HG02571 (cell line): Measurements from ENCODE around the gene TIAM2.
"Not testable (repeated sequence)": the region's sequence is repeated elsewhere in the genome, so short reads cannot be mapped to it uniquely, and the experiment has no call there.

Experiments
- ATAC-seq: cut with Tn5 transposase; IDR thresholded peaks from one replicate; pipeline ENCODE4 v1.9.1; 2021; ENCODE audit warnings: mild to moderate bottlenecking, moderate library complexity; ENCODE audit not compliant: unreplicated experiment

Gene TIAM2

DNA sequence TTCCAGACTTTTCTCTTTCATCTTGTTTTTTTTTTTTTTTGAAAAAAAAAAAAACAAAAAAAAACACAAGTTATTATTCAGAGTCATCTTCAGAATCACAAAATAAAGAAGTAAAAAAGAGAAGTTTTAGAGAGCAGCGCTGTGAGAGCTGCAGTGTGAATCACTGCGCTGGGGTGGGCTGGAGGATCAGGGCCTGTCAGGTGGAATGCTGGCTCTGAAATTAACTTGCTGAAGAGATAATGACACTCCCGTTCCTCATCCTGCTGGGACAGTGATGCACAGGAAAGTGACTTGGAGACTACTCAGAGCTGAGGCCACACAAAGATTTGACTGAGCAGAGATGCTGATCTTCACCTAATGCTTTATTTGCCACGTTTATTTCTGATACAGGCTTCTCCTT, 226.0 kb downstream of the TIAM2 start:
- ATAC-seq, result no peak

DNA sequence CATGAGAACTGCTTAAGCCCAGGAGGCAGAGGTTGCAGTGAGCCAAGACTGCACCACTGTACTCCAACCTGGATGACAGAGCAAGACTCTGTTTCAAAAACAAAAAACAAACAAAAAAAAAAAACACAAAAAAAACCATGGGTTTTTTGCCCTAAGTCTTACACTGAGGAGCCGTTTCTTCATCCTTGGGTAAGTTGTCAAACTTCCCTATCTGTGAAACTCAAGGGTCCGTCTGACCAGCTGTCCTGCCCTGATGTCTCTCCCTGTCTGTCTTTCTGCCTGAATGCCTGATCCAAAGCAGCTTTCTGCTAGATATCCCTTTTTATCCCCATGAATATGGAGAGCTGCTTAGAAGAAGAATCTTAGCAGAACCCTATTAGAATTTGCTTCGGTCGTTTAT, 227.4 kb downstream of the TIAM2 start:
- no peak for ATAC-seq

DNA sequence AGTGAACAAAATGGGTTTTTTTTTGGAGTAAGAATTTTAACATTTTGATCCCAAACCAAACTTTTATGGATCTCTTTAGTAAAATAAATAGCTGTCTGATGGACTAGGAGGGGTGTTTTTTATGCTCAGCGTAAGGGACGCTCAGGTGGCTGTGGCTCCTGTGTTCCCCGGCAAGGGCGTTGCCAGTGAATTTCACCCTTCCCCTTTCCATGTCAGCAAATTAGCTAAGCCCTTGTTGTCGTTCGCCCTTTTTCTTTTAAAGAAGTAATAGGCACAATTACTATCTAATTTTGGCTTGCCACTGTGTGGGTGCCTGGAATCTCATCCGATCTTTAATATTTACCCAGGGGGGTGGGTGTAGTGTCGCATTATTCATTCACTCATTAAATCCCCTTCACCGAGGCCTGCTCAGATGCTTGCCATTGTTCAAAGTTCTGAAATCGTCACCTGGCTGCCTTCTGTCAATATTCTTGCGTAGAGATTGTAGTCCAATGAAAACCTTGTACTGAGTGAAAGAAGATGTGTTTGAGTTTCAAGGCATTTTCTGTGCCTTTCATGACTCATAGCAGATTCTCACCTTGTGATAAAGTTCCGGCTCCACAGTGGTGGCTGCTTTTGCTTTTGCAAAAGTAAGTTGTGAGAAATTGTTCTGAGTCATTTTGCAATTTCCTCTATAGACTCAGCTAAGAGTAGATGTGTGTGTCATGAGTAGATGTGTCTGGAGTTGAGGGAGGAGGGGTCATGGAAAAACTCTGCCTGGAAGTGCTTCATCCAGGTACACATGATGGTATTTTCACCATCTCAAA, 228.7 kb downstream of the TIAM2 start:
- peak; percentile 93 for ATAC-seq

DNA sequence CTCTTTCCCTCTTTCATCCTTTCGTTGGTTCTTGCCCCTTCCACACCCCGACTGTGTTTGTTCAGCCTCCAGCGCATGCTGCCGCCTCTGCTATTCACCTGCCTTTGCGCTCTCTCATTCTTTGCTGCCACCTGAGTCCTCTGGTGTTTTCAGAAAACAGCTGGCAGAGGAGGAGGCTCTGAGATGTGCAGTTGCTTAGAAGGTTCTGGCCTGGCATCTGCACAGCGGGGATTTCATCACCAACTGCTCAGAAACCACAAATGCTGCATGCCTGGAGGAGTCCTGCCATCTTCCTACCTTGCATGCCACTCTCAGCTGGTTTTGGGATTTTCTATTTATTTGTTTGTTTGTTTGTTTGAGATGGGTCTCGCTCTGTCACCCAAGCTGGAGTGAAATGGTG, 229.5 kb downstream of the TIAM2 start:
- ATAC-seq, result no peak

DNA sequence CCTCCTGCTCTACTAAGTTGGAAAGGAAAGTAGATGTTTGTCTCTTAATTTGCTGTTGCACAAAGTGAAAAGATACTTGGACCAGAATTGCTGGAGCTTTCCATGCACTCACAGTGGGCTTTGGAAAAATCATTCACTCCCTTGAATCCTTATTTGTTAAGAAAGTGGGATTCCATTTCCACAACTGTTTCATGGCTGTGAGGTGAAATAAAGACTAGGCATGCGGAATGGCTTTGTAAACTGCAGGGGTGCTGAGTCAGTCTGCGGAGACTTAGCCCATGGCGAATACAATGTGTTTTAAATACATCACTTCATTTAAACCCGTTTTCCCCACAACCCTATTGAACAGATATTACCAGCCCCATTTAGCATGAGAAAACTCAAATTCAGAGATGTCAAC, 231.9 kb downstream of the TIAM2 start:
- no peak for ATAC-seq

DNA sequence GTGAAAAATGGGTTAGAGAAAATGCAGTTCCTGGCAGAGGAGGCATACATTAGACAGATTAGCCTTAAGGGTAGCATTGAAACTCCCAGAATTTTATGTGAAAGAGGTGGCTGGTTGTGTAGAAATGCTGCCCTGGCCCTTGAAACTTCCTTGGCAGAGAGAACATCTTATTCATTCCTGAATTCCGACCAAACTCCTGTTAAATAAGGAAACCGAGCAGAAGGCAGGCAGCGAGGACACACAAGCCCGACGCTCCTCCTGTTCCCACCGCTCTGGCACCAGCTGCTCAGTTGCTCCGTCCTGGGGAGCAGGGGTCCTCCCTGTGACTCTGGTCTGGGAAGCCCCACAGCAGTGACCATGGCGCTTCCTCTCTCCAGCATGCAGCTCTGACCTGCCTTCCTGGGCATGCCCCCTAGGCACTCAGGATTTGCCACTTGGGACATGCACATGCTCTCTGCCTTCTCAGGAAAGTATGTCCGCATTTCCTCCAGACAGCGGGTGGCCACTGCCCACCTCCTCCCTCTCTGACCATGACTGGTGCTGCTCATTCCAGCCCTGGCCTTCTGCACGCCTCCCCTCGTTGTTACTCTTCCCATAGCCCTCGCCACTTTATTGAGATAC, 233.5 kb downstream of the TIAM2 start:
- ATAC-seq, result no peak

DNA sequence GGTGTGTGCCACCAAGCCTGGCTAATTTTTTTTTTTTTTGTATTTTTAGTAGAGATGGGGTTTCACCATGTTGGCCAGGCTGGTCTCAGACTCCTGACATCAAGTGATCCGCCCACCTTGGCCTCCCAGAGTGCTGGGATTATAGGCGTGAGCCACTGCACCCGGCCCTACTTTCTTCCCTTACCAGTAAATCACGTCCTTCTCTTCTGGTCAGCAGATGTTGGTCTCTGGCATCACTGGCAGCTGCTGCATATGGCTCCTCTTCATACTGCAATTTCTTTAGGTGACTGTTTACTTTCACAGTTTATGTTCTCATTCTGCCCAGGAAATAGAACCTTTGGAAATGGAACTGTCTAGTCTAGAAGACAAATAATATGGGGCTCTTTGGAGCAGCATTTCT, 235.9 kb downstream of the TIAM2 start:
- ATAC-seq, result not testable (repeated sequence)

DNA sequence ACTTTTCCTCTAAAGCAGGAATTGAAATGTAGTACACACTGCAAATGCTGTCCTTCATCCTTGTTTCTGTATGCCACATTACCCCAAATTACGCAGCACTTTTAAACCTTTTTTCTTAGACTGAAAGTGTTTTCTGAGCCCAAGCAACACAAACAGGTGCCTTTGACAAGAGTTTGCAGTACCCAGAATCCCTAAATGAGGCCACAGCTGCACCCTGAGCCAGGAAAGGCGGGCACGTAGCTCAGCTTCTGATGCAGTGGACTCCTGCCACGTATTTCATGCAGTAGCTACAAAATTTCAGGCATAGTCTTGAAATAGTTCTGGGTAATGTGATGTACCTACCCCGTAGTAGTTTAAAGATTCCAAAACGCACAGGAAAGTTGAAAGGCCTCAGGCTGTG, 237.7 kb downstream of the TIAM2 start:
- no peak for ATAC-seq

DNA sequence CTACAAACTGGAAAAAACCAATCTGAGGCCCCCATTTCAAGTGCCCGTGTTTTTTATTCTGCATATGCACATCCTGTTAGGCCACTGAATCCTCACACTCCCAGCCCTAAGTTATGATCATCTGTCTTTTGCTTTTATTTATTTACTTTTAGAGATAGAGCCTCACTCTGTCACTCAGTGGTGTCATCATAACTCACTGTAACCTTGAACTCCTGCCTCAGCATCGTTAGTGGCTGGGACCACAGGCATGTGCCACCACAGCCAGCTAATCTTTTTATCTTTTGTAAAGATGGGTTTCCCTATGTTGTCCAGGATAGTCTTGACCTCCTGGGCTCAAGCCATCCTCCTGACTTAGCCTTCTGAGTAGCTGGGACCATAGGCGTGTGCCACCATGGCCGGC, 239.1 kb downstream of the TIAM2 start:
- ATAC-seq, result no peak

DNA sequence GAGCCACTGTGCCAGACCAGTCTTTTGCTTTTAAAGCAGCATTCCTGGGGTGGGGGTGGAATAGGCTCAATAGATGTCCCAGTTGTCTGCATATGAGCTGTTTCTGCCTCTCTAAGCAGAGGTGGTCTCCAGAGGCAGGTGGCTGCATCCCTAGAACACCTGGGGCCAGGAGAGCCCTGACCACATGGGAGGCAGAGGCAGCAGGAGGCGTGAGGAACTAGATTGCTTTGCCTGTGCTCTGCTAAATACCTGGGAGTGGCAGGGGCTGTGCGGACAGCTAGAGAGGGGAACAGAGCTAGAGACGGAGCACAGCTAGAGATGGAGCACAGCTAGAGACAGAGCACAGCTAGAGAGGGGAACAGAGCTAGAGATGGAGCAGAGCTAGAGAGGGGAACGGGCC, 239.6 kb downstream of the TIAM2 start:
- no peak for ATAC-seq

DNA sequence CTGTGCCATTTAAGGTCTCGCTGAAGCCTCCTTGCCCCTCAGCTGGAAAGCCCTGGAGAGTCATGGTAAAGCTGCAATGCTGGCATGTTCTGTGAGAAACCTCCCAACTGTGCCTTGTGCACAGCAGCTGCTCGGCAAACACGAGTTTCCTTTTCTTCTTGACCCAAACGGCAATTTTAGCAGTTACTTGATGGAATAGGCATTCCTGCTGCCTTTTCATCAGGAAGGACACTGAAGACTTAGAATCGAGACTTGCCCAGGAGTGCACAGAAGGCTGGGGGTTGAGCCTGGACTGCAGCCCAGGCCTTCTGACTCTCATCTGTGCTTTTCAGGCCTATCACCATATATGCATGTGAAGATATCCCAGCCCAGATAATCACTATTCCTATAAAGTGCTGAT, 240.0 kb downstream of the TIAM2 start:
- no peak for ATAC-seq

DNA sequence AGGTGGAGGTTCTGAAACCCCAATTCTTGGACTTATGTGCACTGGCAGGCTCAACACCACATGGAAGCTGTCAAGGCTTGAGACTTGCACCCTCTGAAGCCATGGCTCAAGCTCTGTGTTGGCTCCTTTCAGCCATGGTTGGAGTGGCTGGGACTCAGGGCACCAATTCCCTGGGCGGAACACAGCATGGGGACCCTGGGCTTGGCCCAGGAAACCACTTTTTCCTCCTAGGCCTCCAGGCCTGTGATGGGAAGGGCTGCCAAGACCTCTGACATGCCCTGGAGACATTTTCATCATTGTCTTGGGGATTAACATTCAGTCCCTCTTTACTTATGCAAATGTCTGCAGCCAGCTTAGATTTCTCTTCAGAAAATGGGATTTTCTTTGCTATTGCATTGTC, 242.5 kb downstream of the TIAM2 start:
- ATAC-seq, result no peak

DNA sequence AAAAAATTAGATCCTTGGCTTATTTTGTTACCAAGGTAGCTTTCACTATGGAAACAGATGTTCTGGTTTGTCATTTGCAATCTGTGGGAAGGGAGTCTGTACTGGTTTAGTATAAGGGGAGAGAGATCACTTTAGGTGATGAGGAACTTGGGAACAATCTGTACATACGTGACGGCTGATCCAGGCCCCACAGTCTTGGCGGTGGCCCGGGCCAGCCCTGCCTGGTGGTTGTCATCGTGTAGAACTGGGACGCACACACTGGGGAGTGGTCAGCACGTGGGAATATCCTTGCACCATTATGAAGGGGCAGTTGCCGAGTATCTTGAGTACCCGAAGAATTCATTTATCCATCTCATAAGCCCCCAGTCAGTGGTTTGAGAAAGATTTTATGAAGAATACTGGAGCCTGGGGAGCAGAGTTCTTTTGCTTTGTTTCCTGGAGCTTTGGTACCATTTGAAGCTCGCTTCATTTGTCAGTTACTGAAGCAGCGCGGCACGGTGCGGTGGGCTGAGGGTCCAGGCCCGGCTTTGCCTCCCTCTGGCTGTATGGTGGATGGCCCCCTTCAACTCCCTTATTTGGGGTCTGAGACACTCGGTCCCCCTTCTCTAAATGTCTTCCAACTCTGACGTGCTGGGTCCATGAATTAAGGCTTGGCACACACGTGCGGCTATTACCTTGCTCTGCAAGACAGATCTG, 245.9 kb downstream of the TIAM2 start:
- no peak for ATAC-seq

DNA sequence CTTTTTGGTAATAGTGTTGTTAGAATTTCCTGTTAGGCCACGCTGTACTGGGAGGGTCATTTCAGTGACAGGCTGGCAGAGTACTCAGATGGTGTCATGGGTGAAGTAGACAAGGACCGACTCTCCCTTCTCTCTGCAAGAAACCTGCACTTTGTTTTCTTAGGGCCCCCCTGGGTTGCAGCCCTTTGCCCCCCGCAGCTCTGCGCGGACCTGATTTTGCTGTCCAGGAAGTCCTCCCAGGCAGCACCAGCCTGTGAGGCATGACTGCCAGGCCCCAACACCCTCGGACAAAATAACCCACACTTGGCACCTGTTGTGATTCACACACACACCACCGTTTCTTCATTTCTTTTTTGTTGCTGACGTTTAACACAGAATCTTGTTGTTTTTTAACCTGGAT, 246.9 kb downstream of the TIAM2 start:
- no peak for ATAC-seq

DNA sequence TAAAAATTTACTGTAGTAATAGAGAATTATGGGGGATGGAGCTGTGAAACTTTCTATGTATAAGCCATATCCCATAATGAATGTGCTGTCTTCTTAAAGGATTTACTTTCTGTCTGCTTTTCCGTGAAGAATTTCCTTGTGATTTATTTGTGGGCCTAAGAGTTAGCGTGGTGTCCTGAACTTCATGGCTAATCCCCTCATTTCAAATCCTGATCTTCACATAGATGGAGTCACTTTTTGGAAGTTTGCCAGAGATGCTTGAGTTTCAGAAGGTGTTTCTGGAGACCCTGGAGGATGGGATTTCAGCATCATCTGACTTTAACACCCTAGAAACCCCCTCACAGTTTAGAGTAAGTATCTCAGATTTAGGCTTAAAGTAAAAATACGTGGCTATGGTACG, 249.3 kb downstream of the TIAM2 start:
- no peak for ATAC-seq

DNA sequence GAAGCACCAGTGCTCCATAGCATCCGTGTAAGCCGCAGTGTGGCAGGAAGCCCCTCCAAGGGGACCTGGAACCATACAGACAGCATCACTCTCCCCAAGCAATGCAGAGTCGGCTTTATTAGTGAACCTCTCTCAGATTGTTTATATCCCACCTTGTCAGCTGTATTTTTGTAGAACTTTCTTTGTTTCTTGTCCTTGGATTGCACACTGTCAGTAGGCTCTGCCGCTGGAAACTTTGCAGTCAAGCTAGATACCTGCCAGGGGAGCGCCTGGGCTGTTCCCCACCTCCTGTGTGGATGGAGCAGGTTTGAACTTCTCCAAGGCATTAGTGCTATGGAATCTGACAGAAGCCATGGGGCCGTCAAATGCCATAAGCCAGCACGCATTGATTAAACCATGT, 250.1 kb downstream of the TIAM2 start:
- ATAC-seq, result no peak

DNA sequence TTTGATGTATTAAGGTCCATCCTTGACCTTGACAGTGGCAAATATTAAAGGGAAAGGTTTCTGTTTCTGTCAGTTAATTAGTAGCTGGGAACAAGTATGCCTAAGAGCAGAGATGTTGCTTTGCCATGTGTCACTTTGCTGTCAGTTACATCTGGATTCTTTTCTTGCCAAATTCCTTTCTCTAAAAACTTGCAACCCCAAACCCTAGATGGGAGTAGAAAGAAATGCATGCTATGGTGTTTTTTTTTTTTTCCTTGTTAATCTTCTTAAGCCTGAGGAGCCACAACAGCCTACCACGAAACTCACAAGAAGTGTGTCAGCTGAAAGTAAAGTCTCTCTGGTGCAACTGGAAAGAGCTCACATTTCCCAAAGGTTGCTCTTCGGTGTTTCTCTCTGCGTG, 250.7 kb downstream of the TIAM2 start:
- ATAC-seq, result no peak

DNA sequence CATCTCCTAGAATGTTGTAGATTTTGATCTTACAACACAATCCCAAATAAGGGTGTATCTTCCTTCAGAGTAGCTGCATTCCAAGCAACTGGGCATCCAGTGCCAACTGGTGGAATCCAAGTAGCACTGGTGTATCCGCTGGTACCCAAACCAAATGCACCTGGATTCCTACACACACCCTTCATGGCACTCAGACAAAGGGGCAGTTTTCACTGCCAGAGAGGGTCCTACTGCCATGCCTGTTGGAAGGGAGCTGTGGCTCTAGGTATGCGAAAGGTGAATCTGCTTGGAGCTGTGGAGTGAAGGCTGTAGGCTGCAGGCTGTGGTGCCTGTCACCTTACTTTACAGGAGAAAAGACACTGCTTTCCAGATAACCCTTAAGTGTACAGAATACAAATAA, 251.7 kb downstream of the TIAM2 start:
- no peak for ATAC-seq

DNA sequence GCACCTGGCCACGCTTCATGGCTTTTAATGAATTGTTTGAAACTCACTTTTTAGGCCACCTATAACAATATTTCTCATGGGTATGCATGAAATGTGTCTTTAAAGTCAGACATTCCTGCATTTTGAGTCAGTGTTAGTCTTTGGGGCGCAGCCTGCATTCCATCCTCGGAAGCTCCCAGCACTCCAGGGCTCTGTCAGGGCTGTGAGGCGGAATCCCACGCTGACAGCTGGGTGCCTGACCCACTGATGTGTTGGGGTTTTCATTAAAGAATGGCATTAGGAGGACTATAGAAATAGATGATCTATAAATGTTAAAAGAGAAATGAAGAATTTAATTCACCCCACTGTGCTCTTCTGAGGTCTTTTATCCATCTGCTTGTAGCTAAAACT, 252.5 kb downstream of the TIAM2 start:
- no peak for ATAC-seq

DNA sequence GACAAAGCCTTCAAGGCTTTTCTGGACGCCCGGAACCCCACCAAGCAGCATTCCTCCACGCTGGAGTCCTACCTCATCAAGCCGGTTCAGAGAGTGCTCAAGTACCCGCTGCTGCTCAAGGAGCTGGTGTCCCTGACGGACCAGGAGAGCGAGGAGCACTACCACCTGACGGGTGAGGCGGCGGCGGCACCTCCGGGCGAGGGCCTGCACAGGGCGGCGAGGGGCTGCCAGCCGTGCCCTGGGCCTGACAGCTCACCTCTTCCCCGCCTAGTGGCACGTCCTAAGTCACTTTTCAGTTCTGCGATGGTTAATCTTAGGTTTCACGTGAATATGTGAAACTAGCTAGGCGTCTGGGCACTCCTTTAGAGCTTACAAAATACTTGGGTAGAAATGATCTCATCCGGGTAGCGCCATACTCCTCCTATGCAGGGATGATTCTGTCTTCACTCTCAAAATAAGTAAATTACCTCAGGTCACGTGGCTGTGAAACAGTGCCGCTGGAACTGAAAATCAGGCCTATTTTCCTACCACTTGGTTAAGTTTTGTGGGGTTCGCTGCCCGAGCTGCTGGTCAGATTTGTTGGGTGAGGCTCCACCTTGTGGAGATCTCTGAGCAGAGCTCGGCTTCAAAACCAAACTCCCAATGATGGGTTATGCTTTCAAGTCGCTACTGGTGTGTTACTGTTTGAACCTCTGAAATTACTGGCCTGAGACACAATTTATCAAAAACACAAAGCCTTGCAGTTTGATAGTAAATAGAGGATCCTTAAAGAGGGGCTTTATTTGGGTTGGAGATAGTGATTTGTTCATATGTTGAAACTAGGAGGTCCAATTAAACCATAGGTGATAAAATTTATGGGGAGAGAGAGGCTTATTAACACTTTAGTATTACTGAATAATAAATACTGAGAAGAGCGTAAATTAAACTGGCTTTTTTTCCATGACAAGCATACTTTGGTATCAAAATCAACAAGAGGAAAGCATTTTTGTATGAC, 253.2 kb downstream of the TIAM2 start:
- ATAC-seq, result peak; percentile 71
